ENCODE measurements around the gene RNF224. TPM values are rescaled to one million over a fixed set of nuclear protein-coding genes. Genes with fewer than 3 reads are reported as not detected.

The RNF224 gene
- not detected for total RNA-seq
- polyA plus RNA-seq: 0.09 TPM

GRCh38 chr9:137227054-137227852, at the start of gene RNF224:
TSS of gene RNF224 (plus strand) at chr9:137227502. CDS start at chr9:137228336, 834 bp downstream.
- no peak within 1 kb of the TSS for H3K27ac ChIP-seq (ENCODE audit: low read depth)
- H3K36me3 ChIP-seq (ENCODE audit: insufficient read depth): no peaks in the 10 kb centered on the region
- H3K4me3 ChIP-seq (ENCODE audit: low read depth, low read length): no peak within 1 kb of the TSS
- 35% methylated on average over 25 of the region's 25 CpGs for WGBS
- H3K4me1 ChIP-seq (ENCODE audit: insufficient read depth): peaks cover 2% of the 10 kb centered on the region
- no peak for DNase-seq (ENCODE audit: extremely low spot score)

- no peak overlapping the region for H3K27ac ChIP-seq (ENCODE audit: low read depth)
- H3K4me1 ChIP-seq (ENCODE audit: insufficient read depth): no peaks in the 10 kb centered on the region
- H3K36me3 ChIP-seq (ENCODE audit: insufficient read depth): peaks cover under 1% of the 10 kb centered on the region
- 91% methylated on average over 23 of the region's 23 CpGs for WGBS
- H3K4me3 ChIP-seq (ENCODE audit: low read depth, low read length): no peak overlapping the region
- DNase-seq (ENCODE audit: extremely low spot score): no peak
Observed at GRCh38 chr9:137178201-137178938, 48.9 kb upstream of the RNF224 start.

DNA sequence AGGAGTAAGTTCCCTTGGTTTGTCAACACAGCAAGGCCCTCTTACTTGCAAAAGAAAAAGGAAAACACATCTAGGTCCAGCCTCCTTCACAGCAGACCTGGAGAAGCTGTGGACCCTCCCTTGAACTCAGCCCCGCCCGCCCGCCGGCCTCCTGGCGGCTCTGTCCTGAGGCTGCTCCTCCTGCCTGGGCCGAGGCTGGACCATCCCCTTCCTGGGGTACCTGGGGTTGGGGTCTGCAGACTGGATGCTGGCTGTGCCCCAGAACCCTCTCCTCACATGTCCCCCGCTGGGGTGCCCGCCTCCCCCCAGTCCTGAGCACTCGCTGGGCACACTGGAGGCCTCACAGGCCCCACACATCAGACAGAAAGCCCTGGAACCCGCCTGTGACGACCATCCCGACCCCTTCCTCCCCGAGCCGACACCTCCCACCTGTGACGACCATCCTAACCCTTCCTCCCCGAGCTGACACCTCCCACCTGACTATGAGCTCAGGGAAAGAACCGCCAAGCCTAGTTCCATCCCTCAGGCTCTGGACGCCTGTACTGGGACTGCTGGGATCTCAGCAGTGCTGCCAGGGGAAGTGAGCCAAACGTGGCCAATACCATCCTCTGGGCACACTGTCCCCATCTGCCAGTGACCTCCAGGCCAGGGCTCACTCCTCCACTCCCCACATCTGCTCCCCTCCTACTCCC, 48.2 kb upstream of the RNF224 start:
- H3K4me3 ChIP-seq (ENCODE audit: low read depth, low read length): no peak overlapping the region
- DNase-seq (ENCODE audit: extremely low spot score): no peak
- no peak overlapping the region for H3K27ac ChIP-seq (ENCODE audit: low read depth)
- no peaks in the 10 kb centered on the region for H3K4me1 ChIP-seq (ENCODE audit: insufficient read depth)
- 90% methylated on average over 19 of the region's 19 CpGs for WGBS
- H3K36me3 ChIP-seq (ENCODE audit: insufficient read depth): peaks cover 5% of the 10 kb centered on the region

GRCh38 chr9:137179761-137180160, 47.5 kb upstream of the RNF224 start:
- DNase-seq (ENCODE audit: extremely low spot score): no peak
- H3K36me3 ChIP-seq (ENCODE audit: insufficient read depth): peaks cover 5% of the 10 kb centered on the region
- WGBS: 95% methylated on average over 17 of the region's 17 CpGs
- H3K4me1 ChIP-seq (ENCODE audit: insufficient read depth): no peaks in the 10 kb centered on the region
- H3K27ac ChIP-seq (ENCODE audit: low read depth): no peak overlapping the region
- H3K4me3 ChIP-seq (ENCODE audit: low read depth, low read length): no peak overlapping the region

- no peak for DNase-seq (ENCODE audit: extremely low spot score)
- no peak overlapping the region for H3K4me3 ChIP-seq (ENCODE audit: low read depth, low read length)
- no peaks in the 10 kb centered on the region for H3K4me1 ChIP-seq (ENCODE audit: insufficient read depth)
- peaks cover 5% of the 10 kb centered on the region for H3K36me3 ChIP-seq (ENCODE audit: insufficient read depth)
- no peak overlapping the region for H3K27ac ChIP-seq (ENCODE audit: low read depth)
- WGBS: 95% methylated on average over 20 of the region's 20 CpGs
Observed at GRCh38 chr9:137180491-137180890, 46.8 kb upstream of the RNF224 start.

DNA sequence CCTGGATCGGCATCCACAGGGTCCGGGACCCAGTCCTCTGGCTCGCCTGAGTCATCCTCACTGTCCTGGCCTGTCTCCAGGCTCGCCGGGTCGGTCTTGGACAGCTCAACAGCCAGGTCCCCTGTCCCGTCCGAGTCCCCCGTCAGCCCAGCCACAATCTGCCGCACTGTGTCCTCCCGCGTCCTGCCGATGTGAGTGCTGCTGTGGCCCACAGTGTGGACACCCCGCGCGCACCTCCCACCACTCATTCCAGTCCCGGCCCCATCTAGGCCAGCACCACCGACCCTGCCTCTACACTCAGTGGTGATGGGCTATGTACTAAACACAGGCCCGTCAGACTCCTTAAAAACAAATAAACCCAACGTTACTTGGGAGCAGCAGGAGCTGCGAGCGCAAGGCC, 45.6 kb upstream of the RNF224 start:
- Histone ChIP-seq H3K36me3 (ENCODE audit: insufficient read depth) (peaks cover 5% of the 10 kb centered on the region), H3K4me3 (ENCODE audit: low read depth, low read length) (no peak overlapping the region), H3K4me1 (ENCODE audit: insufficient read depth) (no peaks in the 10 kb centered on the region), H3K27ac (ENCODE audit: low read depth) (no peak overlapping the region)
- WGBS: 94% methylated on average over 22 of the region's 22 CpGs
- no peak for DNase-seq (ENCODE audit: extremely low spot score)

DNA sequence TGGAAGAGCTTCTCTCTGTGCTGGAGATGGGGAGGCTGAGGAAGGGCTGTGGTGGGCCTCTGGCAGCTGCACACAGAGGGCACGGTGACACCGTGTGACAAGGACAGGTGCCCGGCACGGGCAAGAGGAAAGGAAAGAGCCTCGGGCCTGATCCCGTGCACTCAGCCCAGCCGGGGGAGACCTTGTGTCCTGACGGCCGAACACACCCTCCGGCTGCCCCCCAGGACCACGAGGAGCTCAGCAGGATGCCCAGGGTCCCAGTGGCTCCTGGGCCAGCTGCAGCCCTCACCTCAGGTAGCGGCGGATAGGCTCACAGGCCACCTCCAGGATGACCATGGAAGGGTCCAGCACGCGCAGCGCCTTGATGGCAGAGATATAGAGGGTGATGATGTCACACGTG, 44.5 kb upstream of the RNF224 start:
- 94% methylated on average over 17 of the region's 17 CpGs for WGBS
- Histone ChIP-seq H3K27ac (ENCODE audit: low read depth) (no peak overlapping the region), H3K4me3 (ENCODE audit: low read depth, low read length) (no peak overlapping the region), H3K4me1 (ENCODE audit: insufficient read depth) (no peaks in the 10 kb centered on the region), H3K36me3 (ENCODE audit: insufficient read depth) (peaks cover 5% of the 10 kb centered on the region)
- no peak for DNase-seq (ENCODE audit: extremely low spot score)

- Histone ChIP-seq H3K27ac (ENCODE audit: low read depth) (no peak overlapping the region), H3K36me3 (ENCODE audit: insufficient read depth) (peaks cover 5% of the 10 kb centered on the region), H3K4me1 (ENCODE audit: insufficient read depth) (no peaks in the 10 kb centered on the region), H3K4me3 (ENCODE audit: low read depth, low read length) (no peak overlapping the region)
- 94% methylated on average over 27 of the region's 27 CpGs for WGBS
- DNase-seq (ENCODE audit: extremely low spot score): no peak
Observed at GRCh38 chr9:137183980-137184595, 43.2 kb upstream of the RNF224 start.

GRCh38 chr9:137184881-137185660, 42.2 kb upstream of the RNF224 start:
- no peak for DNase-seq (ENCODE audit: extremely low spot score)
- Histone ChIP-seq H3K36me3 (ENCODE audit: insufficient read depth) (peaks cover 5% of the 10 kb centered on the region), H3K4me3 (ENCODE audit: low read depth, low read length) (no peak overlapping the region), H3K4me1 (ENCODE audit: insufficient read depth) (no peaks in the 10 kb centered on the region), H3K27ac (ENCODE audit: low read depth) (no peak overlapping the region)
- WGBS: 93% methylated on average over 48 of the region's 48 CpGs

DNA sequence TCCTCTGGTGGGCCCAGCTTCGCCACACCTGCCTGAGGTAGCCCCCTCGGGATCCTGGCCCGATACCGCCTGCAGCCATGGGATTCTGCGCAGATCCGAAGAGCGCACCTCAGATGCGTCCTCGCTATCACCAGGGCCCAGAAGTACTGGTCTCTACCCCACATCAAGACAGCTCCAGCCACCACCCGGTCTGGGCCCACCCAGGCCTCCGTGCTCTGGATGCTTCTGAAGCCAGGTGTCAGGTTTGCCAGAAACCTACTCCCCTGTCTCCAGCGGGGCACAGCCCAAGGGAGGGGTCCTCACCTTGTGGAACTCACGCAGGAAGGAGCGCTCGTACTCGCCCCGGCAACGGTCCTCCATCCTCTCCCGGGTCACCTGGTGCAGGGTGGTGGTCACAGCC, 41.4 kb upstream of the RNF224 start:
- H3K4me1 ChIP-seq (ENCODE audit: insufficient read depth): no peaks in the 10 kb centered on the region
- no peak overlapping the region for H3K27ac ChIP-seq (ENCODE audit: low read depth)
- no peak for DNase-seq (ENCODE audit: extremely low spot score)
- WGBS: 95% methylated on average over 19 of the region's 19 CpGs
- peaks cover 5% of the 10 kb centered on the region for H3K36me3 ChIP-seq (ENCODE audit: insufficient read depth)
- H3K4me3 ChIP-seq (ENCODE audit: low read depth, low read length): no peak overlapping the region

GRCh38 chr9:137186385-137186784, 40.9 kb upstream of the RNF224 start:
- no peak overlapping the region for H3K27ac ChIP-seq (ENCODE audit: low read depth)
- no peak for DNase-seq (ENCODE audit: extremely low spot score)
- no peaks in the 10 kb centered on the region for H3K4me1 ChIP-seq (ENCODE audit: insufficient read depth)
- peaks cover 5% of the 10 kb centered on the region for H3K36me3 ChIP-seq (ENCODE audit: insufficient read depth)
- WGBS: 80% methylated on average over 6 of the region's 6 CpGs
- H3K4me3 ChIP-seq (ENCODE audit: low read depth, low read length): no peak overlapping the region

DNA sequence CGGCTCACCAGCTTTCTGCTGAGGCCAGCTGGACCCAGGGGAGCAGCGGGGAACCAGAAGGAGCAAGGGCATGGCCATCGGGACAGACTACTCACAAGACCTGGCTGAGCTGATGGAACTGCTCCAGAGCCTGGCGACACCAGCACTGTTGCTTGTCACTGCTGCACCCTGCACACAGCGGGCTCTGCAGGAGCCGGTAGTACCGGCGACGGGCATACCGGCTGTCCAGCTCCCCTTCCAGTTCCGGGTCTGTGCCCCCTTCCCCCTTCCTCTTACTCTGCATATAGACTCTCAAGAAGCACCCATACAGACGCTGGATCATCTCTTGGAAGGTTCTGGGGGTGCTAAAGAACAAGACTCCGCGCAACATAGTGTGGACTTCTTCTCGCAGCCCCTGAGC, 39.9 kb upstream of the RNF224 start:
- Histone ChIP-seq H3K27ac (ENCODE audit: low read depth) (no peak overlapping the region), H3K36me3 (ENCODE audit: insufficient read depth) (peaks cover 5% of the 10 kb centered on the region), H3K4me1 (ENCODE audit: insufficient read depth) (no peaks in the 10 kb centered on the region), H3K4me3 (ENCODE audit: low read depth, low read length) (peak overlapping the region; percentile 70)
- WGBS: 83% methylated on average over 15 of the region's 15 CpGs
- DNase-seq (ENCODE audit: extremely low spot score): no peak

DNA sequence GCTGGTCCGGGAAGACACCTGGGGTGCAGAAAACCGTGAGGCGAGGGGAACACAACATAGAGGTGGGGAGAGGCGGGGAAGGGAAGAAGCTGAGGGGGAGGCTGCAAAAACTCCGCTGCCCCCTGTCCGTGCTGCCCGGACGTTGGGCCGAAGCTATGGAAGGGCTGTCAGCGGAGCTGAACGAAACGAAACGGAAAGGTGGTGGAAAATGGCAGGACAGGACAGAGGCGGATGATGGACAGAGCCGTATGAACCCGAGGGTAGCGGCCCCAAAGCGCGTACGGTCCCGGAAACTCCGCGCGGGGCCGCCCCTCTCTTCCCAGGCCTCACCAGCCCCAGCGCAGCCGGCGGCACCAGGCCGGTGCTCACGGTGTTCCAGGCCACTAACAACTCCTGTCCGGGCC, 39.2 kb upstream of the RNF224 start:
- Histone ChIP-seq H3K4me1 (ENCODE audit: insufficient read depth) (no peaks in the 10 kb centered on the region), H3K36me3 (ENCODE audit: insufficient read depth) (peaks cover 5% of the 10 kb centered on the region), H3K4me3 (ENCODE audit: low read depth, low read length) (peak overlapping the region; percentile 70), H3K27ac (ENCODE audit: low read depth) (peak overlapping the region; percentile 68)
- no peak for DNase-seq (ENCODE audit: extremely low spot score)
- under 1% methylated on average over 31 of the region's 31 CpGs for WGBS
